Esophagus squamous epithelium (tissue), 5 donors: Measurements from ENCODE around the gene PARP6. TPM values are rescaled to one million over a fixed set of nuclear protein-coding genes. Genes with fewer than 3 reads are reported as not detected.

ENCODE experiments used
- DNase-seq: peaks from one replicate; lab custom pipeline; 2025; lab: John Stamatoyannopoulos, UW
- H3K27ac ChIP-seq, 4 donors: fragments of 200-600 bp; sonication (generic); one replicate each; pipeline ENCODE4 v1.5.1; 2016 to 2019; ENCODE audit warnings: mild to moderate bottlenecking in 1 of 4
- H3K27me3 ChIP-seq, 4 donors: fragments of 200-600 bp; sonication (generic); 1 replicate in 3 of 4; 2 replicates in 1 of 4; pipeline versions ENCODE4 v1.5.1 to v1.6.0; 2017 to 2021; ENCODE audit warnings: antibody characterized with exemption in 1 of 4
- H3K36me3 ChIP-seq, 3 donors: fragments of 200-600 bp; sonication (generic); one replicate each; pipeline ENCODE4 v1.5.1; 2016 to 2019
- H3K4me1 ChIP-seq, 3 donors: fragments of 200-600 bp; sonication (generic); one replicate each; pipeline ENCODE4 v1.5.1; 2017 to 2019
- H3K4me3 ChIP-seq, 4 donors: fragments of 200-600 bp; sonication (generic); 1 replicate in 3 of 4; 2 replicates in 1 of 4; pipeline ENCODE4 v1.5.1; 2016 to 2019; ENCODE audit warnings: mild to moderate bottlenecking in 2 of 4, moderate library complexity in 1 of 4
- H3K9me3 ChIP-seq, 3 donors: fragments of 200-600 bp; sonication (generic); one replicate each; pipeline ENCODE4 v1.5.1; 2016 to 2019
- CTCF ChIP-seq, 6 experiments: fragments of 450-650 bp in 4 of 6; fragments of 200-600 bp in 2 of 6; sonication (generic) in 2 of 6; IDR thresholded peaks; one replicate each; pipeline ENCODE4 v1.5.1; 2016 to 2019; ENCODE audit warnings: antibody characterized with exemption in 6 of 6, mild to moderate bottlenecking in 4 of 6, moderate library complexity in 4 of 6
- POLR2A ChIP-seq, 4 donors: fragments of 450-650 bp; IDR thresholded peaks; one replicate each; pipeline ENCODE4 v1.6.1; 2017; ENCODE audit warnings: antibody characterized with exemption in 4 of 4, mild to moderate bottlenecking in 4 of 4, moderate library complexity in 3 of 4
- WGBS, 2 donors: methylation state at CpG; one replicate each; pipeline ENCODE4 v1.1.5; 2018; 5-methylcytosine and 5-hydroxymethylcytosine counted together
- intact Hi-C: fragments of 100-400 bp; cut with DNase I; formaldehyde crosslinking; loops from one replicate; pipeline ENCODE4 v1.15.0; 2022
- total RNA-seq, 4 donors: library from RNA; depleted of rRNA; stranded (reverse); fragments of >200 nt; gene quantifications; one replicate each; pipeline ENCODE4 v1.1.0, GENCODE V29; 2016
- donor health status: DM: yes; HTN: yes; CAD: no.

Gene PARP6
- total RNA-seq, 4 donors from 2014 or later = 12.2 to 62.2 (median 31.6) TPM

DNA sequence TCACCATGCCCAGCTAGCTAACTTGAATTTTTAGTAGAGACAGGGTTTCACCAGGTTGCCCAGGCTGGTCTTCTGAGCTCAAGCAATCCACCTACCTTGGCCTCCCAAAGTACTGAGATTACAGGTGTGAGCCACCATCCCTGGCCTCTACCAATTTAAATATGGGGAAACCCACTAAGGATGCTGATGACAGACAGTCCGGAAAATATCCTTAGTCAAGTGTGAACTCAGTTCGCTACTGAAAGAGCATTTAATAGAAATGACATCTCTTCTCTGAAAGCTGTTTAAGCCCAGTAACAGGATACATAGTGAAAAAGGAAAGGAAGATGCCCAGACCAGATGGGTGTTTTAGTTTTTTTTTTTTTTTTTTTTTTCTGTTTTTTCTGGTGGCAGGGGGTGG lies 67.1 kb downstream of the PARP6 start:
- Histone ChIP-seq H3K4me3 (no peak overlapping the region), H3K36me3 (peaks cover 74 to 100% (median 81%) of the 10 kb centered on the region in 3 donors), H3K27ac (peak overlapping the region in 2 of 4 donors; percentile 4 to 13), H3K4me1 (peaks cover 19 to 61% (median 21%) of the 10 kb centered on the region in 3 donors), H3K9me3 (no peaks in the 10 kb centered on the region), H3K27me3 (no peaks in the 10 kb centered on the region)
- intact Hi-C loops = no loop called here
- no peak for DNase-seq
- no peak for TF ChIP-seq CTCF (IDR thresholded peaks at IDR 0.05)
- no peak for TF ChIP-seq POLR2A (IDR thresholded peaks at IDR 0.05)
- 77 to 96% methylated on average over 2 of the region's 2 CpGs for WGBS, 2 donors

DNA sequence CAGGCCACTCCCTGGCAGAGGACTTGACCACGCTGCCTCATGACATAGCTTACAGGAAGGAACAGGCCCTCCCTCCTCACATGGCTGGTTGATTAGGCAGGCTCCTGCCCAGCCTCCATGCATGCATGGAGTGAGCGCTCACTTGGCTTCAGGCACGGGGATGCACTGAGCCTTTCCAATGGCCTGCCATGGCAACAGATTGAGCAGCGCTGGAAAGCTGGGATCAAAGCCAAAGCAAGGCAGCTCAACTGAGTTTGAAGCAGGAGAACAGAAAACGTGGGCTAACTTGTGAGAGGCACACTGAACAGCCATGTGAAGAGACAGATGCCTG lies 68.9 kb downstream of the PARP6 start:
- no peaks in the 10 kb centered on the region for H3K27me3 ChIP-seq
- peak in 1 of 4 donors; percentile 21 for TF ChIP-seq POLR2A (IDR thresholded peaks at IDR 0.05)
- no peak for TF ChIP-seq CTCF (IDR thresholded peaks at IDR 0.05)
- 26 to 35% methylated on average over 4 to 5 of the region's 5 CpGs for WGBS, 2 donors
- H3K9me3 ChIP-seq = no peaks in the 10 kb centered on the region
- H3K27ac ChIP-seq = peak overlapping the region; percentile 67 to 79 (median 76)
- H3K4me3 ChIP-seq = no peak overlapping the region
- peaks cover 19 to 77% (median 26%) of the 10 kb centered on the region in 3 donors for H3K4me1 ChIP-seq
- intact Hi-C loops = no loop called here
- H3K36me3 ChIP-seq = peaks cover 70 to 100% (median 81%) of the 10 kb centered on the region in 3 donors
- DNase-seq = no peak

GRCh38 chr15:72202801-72203506 lies 69.4 kb downstream of the PARP6 start:
- no peak for DNase-seq
- Histone ChIP-seq H3K27me3 (no peaks in the 10 kb centered on the region), H3K27ac (peak overlapping the region; percentile 67 to 79 (median 76)), H3K4me3 (no peak overlapping the region), H3K4me1 (peaks cover 19 to 82% (median 27%) of the 10 kb centered on the region in 3 donors), H3K9me3 (no peaks in the 10 kb centered on the region), H3K36me3 (peaks cover 66 to 97% (median 77%) of the 10 kb centered on the region in 3 donors)
- intact Hi-C loops = no loop called here
- no peak for TF ChIP-seq CTCF (IDR thresholded peaks at IDR 0.05)
- no peak for TF ChIP-seq POLR2A (IDR thresholded peaks at IDR 0.05)
- 14 to 52% methylated on average over 3 to 6 of the region's 8 CpGs for WGBS, 2 donors

DNA sequence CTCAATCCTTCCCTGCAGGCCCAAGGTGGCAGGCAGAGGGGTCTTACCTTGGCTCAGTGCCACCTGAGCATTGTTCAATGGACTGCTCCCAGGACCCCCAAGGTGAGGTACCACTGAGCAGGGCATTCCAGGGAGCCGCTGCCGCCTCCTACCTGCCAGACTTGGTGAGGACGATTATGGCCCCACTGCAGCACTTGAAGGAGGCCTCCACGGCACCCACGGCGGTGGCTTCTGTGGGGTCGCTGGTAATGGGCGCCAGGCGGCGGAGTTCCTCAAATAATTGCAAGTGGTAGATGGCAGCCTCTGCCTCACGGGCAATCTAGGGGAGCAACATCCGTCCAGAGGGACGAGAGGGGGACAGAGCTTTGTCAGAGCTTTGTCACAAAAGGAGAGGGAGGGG lies 70.1 kb downstream of the PARP6 start:
- intact Hi-C loops = no loop called here
- 58 to 94% methylated on average over 2 to 3 of the region's 13 CpGs for WGBS, 2 donors
- Histone ChIP-seq H3K9me3 (no peaks in the 10 kb centered on the region), H3K4me3 (no peak overlapping the region), H3K27me3 (peaks cover 0 to 2% (median 0%) of the 10 kb centered on the region in 4 donors), H3K4me1 (peaks cover 19 to 88% (median 29%) of the 10 kb centered on the region in 3 donors), H3K36me3 (peaks cover 59 to 90% (median 70%) of the 10 kb centered on the region in 3 donors), H3K27ac (peak overlapping the region; percentile 67 to 79 (median 76))
- TF ChIP-seq POLR2A (IDR thresholded peaks at IDR 0.05) = no peak
- TF ChIP-seq CTCF (IDR thresholded peaks at IDR 0.05) = no peak
- no peak for DNase-seq

- Histone ChIP-seq H3K9me3 (no peaks in the 10 kb centered on the region), H3K27ac (peak overlapping the region; percentile 3 to 79 (median 66)), H3K4me3 (no peak overlapping the region), H3K27me3 (peaks cover 0 to 11% (median 0%) of the 10 kb centered on the region in 4 donors), H3K4me1 (peaks cover 19 to 93% (median 36%) of the 10 kb centered on the region in 3 donors), H3K36me3 (peaks cover 51 to 82% (median 62%) of the 10 kb centered on the region in 3 donors)
- TF ChIP-seq CTCF (IDR thresholded peaks at IDR 0.05) = no peak
- TF ChIP-seq POLR2A (IDR thresholded peaks at IDR 0.05) = no peak
- no peak for DNase-seq
- intact Hi-C loops = no loop called here
- WGBS, 2 donors = 80% methylated on average over 2 of the region's 3 CpGs; no CpG with 5 or more reads in 1 of the 2 donors
Observed at GRCh38 chr15:72201391-72201921, 70.9 kb downstream of the PARP6 start.
